Ovary (tissue), 10 donors: ENCODE measurements around the gene GMEB1. TPM values are rescaled to one million over a fixed set of nuclear protein-coding genes. Genes with fewer than 3 reads are reported as not detected.

Experiments
- DNase-seq, 5 donors: peaks; one replicate each; pipeline ENCODE4 v3.0.0-alpha.2; 2019 to 2020
- H3K27ac ChIP-seq, 2 donors: fragments of 200-600 bp; one replicate each; pipeline versions ENCODE4 v1.5.1 to v1.8.0; 2019 to 2022
- H3K27me3 ChIP-seq: fragments of 200-600 bp; one replicate; pipeline ENCODE4 v1.8.0; 2022
- H3K36me3 ChIP-seq: fragments of 200-600 bp; sonication (generic); one replicate; pipeline ENCODE4 v1.5.1; 2019
- H3K4me1 ChIP-seq: one replicate; pipeline ENCODE4 v1.8.1; 2013; ENCODE audit warnings: mild to moderate bottlenecking, moderate library complexity; ENCODE audit not compliant: insufficient read depth
- H3K4me3 ChIP-seq: fragments of 200-600 bp; sonication (generic); one replicate; pipeline ENCODE4 v1.5.1; 2017
- H3K9me3 ChIP-seq, 2 donors: fragments of 200-600 bp in 1 of 2; sonication (generic) in 1 of 2; one replicate each; pipeline versions ENCODE4 v1.5.1 to v1.8.1; 2013 to 2019; ENCODE audit warnings: mild to moderate bottlenecking in 1 of 2, moderate library complexity in 1 of 2
- CTCF ChIP-seq, 3 donors: fragments of 450-650 bp in 2 of 3; fragments of 200-600 bp in 1 of 3; IDR thresholded peaks; one replicate each; pipeline versions ENCODE4 v1.5.1 to v1.8.0; 2016 to 2022; ENCODE audit warnings: antibody characterized with exemption in 3 of 3, mild to moderate bottlenecking in 1 of 3
- EP300 ChIP-seq: sonication (generic); formaldehyde crosslinking; IDR thresholded peaks from one replicate; pipeline ENCODE4 v1.6.1; 2017; ENCODE audit warnings: antibody characterized with exemption
- POLR2A ChIP-seq: fragments of 450-650 bp; IDR thresholded peaks from one replicate; pipeline ENCODE4 v1.6.1; 2017; ENCODE audit warnings: antibody characterized with exemption, mild to moderate bottlenecking, moderate library complexity
- WGBS, 3 donors: extraction: QIAGEN DNeasy Blood & Tissue Kit in 1 of 3; methylation state at CpG; one replicate each; pipeline versions ENCODE4 v1.1.5 to v1.1.7; 2013 to 2017; 5-methylcytosine and 5-hydroxymethylcytosine counted together
- intact Hi-C, 4 donors: fragments of 100-400 bp; cut with DNase I; formaldehyde crosslinking; loops; one replicate each; pipeline versions ENCODE4 v1.11.0 to v1.15.1; 2022 to 2023
- long read RNA-seq, 3 donors: library from polyadenylated mRNA in 2 of 3; unstranded in 2 of 3; transcript quantifications; one replicate each; pipeline ENCODE4 v2.0.0 and lab custom pipeline, GENCODE V29; 2021 to 2026
- polyA plus RNA-seq, 2 donors: library from polyadenylated mRNA; stranded (reverse); fragments of 200-250 nt in 1 of 2; fragments of 350-450 nt in 1 of 2; fragmentation: Illumina TruSeq in 1 of 2; extraction: RNeasy Lipid Tissue Mini Kit (QIAGEN cat#74804) in 1 of 2; gene quantifications; one replicate each; pipeline ENCODE4 v1.2.3, GENCODE V29; 2013 to 2014
- total RNA-seq, 7 donors: library from RNA; depleted of rRNA in 2 of 7; stranded (reverse); fragments of >200 nt in 2 of 7; fragmentation: NEBNext Ultra II Directional in 3 of 7; extraction: Animal tissue kit (Norgen Biotek cat#: 25700) in 3 of 7; gene quantifications; one replicate each; pipeline versions ENCODE4 v1.1.0 to v1.2.4, GENCODE V29; 2016 to 2023
- donor health status: DM: no; HTN: no; CAD: no; lungs with moderate emphysema.
- donor health status: DM: no; HTN: no; CAD: no.
- donor health status: Bipolar disorder and iron deficiency.
- donor health status: DM: yes; HTN: yes; CAD: no.
- donor health status: DM: no; HTN: no; CAD: no.
- donor health status: DM: yes; HTN: yes; CAD: no.

Gene GMEB1
- total RNA-seq: 10 to 100 TPM in 5 of 7 donors, 1 to 10 TPM in 2; 6.3 to 18.3 (median 14.7) TPM
- 10 to 100 TPM in 1 of 2 donors, 1 to 10 TPM in 1; 6.8 to 13.2 TPM for polyA plus RNA-seq
- long read RNA-seq, donor 1, full-length matches to known transcripts: 92 of 128 reads
- long read RNA-seq, donor 1, partial matches to known transcripts: 12 of 128 reads
- long read RNA-seq, donor 1, other reads (novel, unspliced or antisense): 24 of 128 reads
- long read RNA-seq, donor 2, full-length matches to known transcripts: 2 of 2 reads
- long read RNA-seq, donor 2, partial matches to known transcripts: 0 of 2 reads
- long read RNA-seq, donor 2, other reads (novel, unspliced or antisense): 0 of 2 reads
- long read RNA-seq, donor 3, full-length matches to known transcripts: 6 of 10 reads
- long read RNA-seq, donor 3, partial matches to known transcripts: 0 of 10 reads
- long read RNA-seq, donor 3, other reads (novel, unspliced or antisense): 4 of 10 reads

GRCh38 chr1:28668191-28668955 lies at the start of gene GMEB1:
Gene GMEB1, plus strand, starts transcription at chr1:28668784. Its CDS starts 14,829 bp downstream, at chr1:28683613.
- Histone ChIP-seq H3K36me3 (no peaks in the 10 kb centered on the region), H3K4me3 (peak within 1 kb of the TSS; percentile 87), H3K4me1 (peaks cover 1% of the 10 kb centered on the region), H3K27ac (peak within 1 kb of the TSS; percentile 97 to 99), H3K27me3 (no peaks in the 10 kb centered on the region), H3K9me3 (no peaks in the 10 kb centered on the region)
- 1% methylated on average over 12 to 56 of the region's 57 CpGs for WGBS, 3 donors
- peak; percentile 82 to 90 (median 88) for DNase-seq
- intact Hi-C loops: no loop called here
- TF ChIP-seq EP300: no peak
- peak in 2 of 3 donors; percentile 12 to 35 for TF ChIP-seq CTCF (IDR thresholded peaks at IDR 0.05)
- TF ChIP-seq POLR2A: no peak

DNA sequence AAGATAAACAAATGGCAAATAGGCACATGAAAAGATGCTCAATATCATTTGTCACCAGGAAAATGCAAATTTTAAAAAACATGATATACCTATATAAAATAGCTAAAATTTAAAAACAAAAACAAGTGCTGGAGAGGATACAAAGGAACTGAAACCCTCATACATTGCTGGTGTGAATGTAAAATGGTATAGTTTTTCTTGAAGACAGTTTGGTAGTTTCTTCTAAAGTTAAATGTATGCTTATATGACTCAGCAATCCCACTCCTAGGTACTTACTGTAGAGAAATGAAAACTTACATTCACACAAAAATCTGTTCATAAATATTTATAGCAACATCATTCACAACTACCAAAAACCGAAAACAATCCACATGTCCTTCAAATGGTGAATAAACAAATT lies 36.9 kb upstream of the GMEB1 start:
- H3K36me3 ChIP-seq: no peaks in the 10 kb centered on the region
- no peaks in the 10 kb centered on the region for H3K27me3 ChIP-seq
- TF ChIP-seq POLR2A: no peak
- TF ChIP-seq CTCF (IDR thresholded peaks at IDR 0.05): no peak
- TF ChIP-seq EP300: no peak
- no peak for DNase-seq
- no peak overlapping the region for H3K27ac ChIP-seq
- H3K9me3 ChIP-seq: no peaks in the 10 kb centered on the region
- WGBS, 3 donors: 93 to 100% (median 98%) methylated on average over 1 of the region's 1 CpG
- no peak overlapping the region for H3K4me3 ChIP-seq
- intact Hi-C loops: loop anchor here in 1 of 4 donors (10.0 kb wide), 1 partner anchor 233 kb away; no protein-coding TSS in a partner anchor
- H3K4me1 ChIP-seq: no peaks in the 10 kb centered on the region

- Histone ChIP-seq H3K9me3 (no peaks in the 10 kb centered on the region), H3K4me1 (no peaks in the 10 kb centered on the region), H3K27ac (no peak overlapping the region), H3K27me3 (no peaks in the 10 kb centered on the region), H3K4me3 (no peak overlapping the region), H3K36me3 (no peaks in the 10 kb centered on the region)
- no peak for DNase-seq
- intact Hi-C loops: loop anchor here in 1 of 4 donors (10.0 kb wide), 1 partner anchor 232 kb away; no protein-coding TSS in a partner anchor
- 95 to 96% (median 95%) methylated on average over 4 of the region's 4 CpGs for whole genome bisulfite sequencing, 3 donors
- TF ChIP-seq CTCF (IDR thresholded peaks at IDR 0.05) (no peak), EP300 (no peak), POLR2A (no peak)
Measured at GRCh38 chr1:28632560-28632959, 36.0 kb upstream of the GMEB1 start.

- peaks cover 5% of the 10 kb centered on the region for H3K4me1 ChIP-seq
- TF ChIP-seq CTCF (IDR thresholded peaks at IDR 0.05) (no peak), EP300 (no peak), POLR2A (no peak)
- H3K27me3 ChIP-seq: no peaks in the 10 kb centered on the region
- 91 to 98% (median 97%) methylated on average over 1 of the region's 1 CpG for WGBS, 3 donors
- H3K27ac ChIP-seq: no peak overlapping the region
- intact Hi-C loops: loop anchor here in 2 of 4 donors (5.0 kb wide), 1 partner anchor 97 kb away; the partner anchor contains the start of gene YTHDF2 (in 2 of the 2)
- H3K9me3 ChIP-seq: no peaks in the 10 kb centered on the region
- H3K36me3 ChIP-seq: no peaks in the 10 kb centered on the region
- no peak for DNase-seq
- no peak overlapping the region for H3K4me3 ChIP-seq
Measured at GRCh38 chr1:28640766-28641165, 27.8 kb upstream of the GMEB1 start.
